Upper lobe of left lung (tissue), 6 donors: ENCODE data around the gene SYTL1. TPM values are rescaled to one million over a fixed set of nuclear protein-coding genes. Genes with fewer than 3 reads are reported as not detected.

Experiments
- ATAC-seq, 2 donors: fragments of 200-7000 bp; cut with Tn5 transposase; one replicate each; pipeline ENCODE4 v1.9.1; 2022; ENCODE audit warnings: mild to moderate bottlenecking in 2 of 2, moderate library complexity in 2 of 2; ENCODE audit not compliant: low FRiP score in 2 of 2
- DNase-seq, 2 donors: peaks; one replicate each; pipeline ENCODE4 v3.0.0-alpha.2; 2019 to 2020
- H3K27ac ChIP-seq, 4 donors: fragments of 200-600 bp; sonication (generic); one replicate each; pipeline ENCODE4 v1.5.1; 2016 to 2019
- H3K27me3 ChIP-seq, 4 donors: fragments of 200-600 bp; sonication (generic); one replicate each; pipeline ENCODE4 v1.5.1; 2017 to 2019
- H3K36me3 ChIP-seq, 4 donors: fragments of 200-600 bp; sonication (generic); one replicate each; pipeline ENCODE4 v1.5.1; 2016 to 2019
- H3K4me1 ChIP-seq, 4 donors: fragments of 200-600 bp; sonication (generic); one replicate each; pipeline ENCODE4 v1.5.1; 2018 to 2019
- H3K4me3 ChIP-seq, 4 donors: fragments of 200-600 bp; sonication (generic); one replicate each; pipeline ENCODE4 v1.5.1; 2017 to 2019; ENCODE audit warnings: mild to moderate bottlenecking in 2 of 4, moderate library complexity in 1 of 4
- H3K9me3 ChIP-seq, 4 donors: fragments of 200-600 bp; sonication (generic); one replicate each; pipeline ENCODE4 v1.5.1; 2018 to 2019
- EP300 ChIP-seq, 4 donors: sonication (generic); formaldehyde crosslinking; IDR thresholded peaks; one replicate each; pipeline ENCODE4 v1.5.1; 2017; ENCODE audit warnings: antibody characterized with exemption in 4 of 4, control low read depth in 2 of 4
- POLR2A ChIP-seq, 4 donors: fragments of 450-650 bp; IDR thresholded peaks; one replicate each; pipeline ENCODE4 v1.5.1; 2016 to 2017; ENCODE audit warnings: antibody characterized with exemption in 4 of 4, mild to moderate bottlenecking in 2 of 4
- POLR2AphosphoS5 ChIP-seq, 2 donors: sonication (generic); formaldehyde crosslinking; IDR thresholded peaks; one replicate each; pipeline ENCODE4 v1.5.1; 2017; ENCODE audit warnings: antibody characterized with exemption in 2 of 2
- WGBS, 2 donors: methylation state at CpG; one replicate each; pipeline ENCODE4 v1.1.5; 2017 to 2018; 5-methylcytosine and 5-hydroxymethylcytosine counted together
- total RNA-seq, 6 donors: library from RNA; depleted of rRNA in 4 of 6; stranded (reverse); fragments of >200 nt in 4 of 6; gene quantifications; one replicate each; pipeline versions ENCODE4 v1.1.0 to v1.2.1, GENCODE V29; 2016 to 2021
- TF ChIP-seq, protein P1 (sequence below), 6 experiments: fragments of 450-650 bp in 4 of 6; fragments of 200-600 bp in 2 of 6; sonication (generic) in 2 of 6; IDR thresholded peaks; one replicate each; pipeline ENCODE4 v1.5.1; 2016 to 2019; ENCODE audit warnings: antibody characterized with exemption in 6 of 6
- donor health status: DM: no; HTN: no; CAD: no; lungs with moderate emphysema.
- donor health status: DM: no; HTN: yes; CAD: no; lungs with severe emphysema.

SYTL1 gene
- total RNA-seq, 6 donors from 2014 or later: 28.7 to 74.4 (median 44.1) TPM

GRCh38 chr1:27301582-27302199 is 40.1 kb upstream of the SYTL1 start:
- Histone ChIP-seq H3K27ac (no peak overlapping the region), H3K4me1 (peaks cover 22 to 30% (median 27%) of the 10 kb centered on the region in 4 donors), H3K4me3 (no peak overlapping the region), H3K36me3 (peaks cover 18 to 88% (median 64%) of the 10 kb centered on the region in 4 donors), H3K27me3 (no peaks in the 10 kb centered on the region), H3K9me3 (no peaks in the 10 kb centered on the region)
- ATAC-seq: no peak
- DNase-seq: no peak
- WGBS, 2 donors: 83 to 90% methylated on average over 8 to 10 of the region's 10 CpGs
- TF ChIP-seq POLR2AphosphoS5 (IDR thresholded peaks at IDR 0.05): no peak
- TF ChIP-seq, protein P1, sequence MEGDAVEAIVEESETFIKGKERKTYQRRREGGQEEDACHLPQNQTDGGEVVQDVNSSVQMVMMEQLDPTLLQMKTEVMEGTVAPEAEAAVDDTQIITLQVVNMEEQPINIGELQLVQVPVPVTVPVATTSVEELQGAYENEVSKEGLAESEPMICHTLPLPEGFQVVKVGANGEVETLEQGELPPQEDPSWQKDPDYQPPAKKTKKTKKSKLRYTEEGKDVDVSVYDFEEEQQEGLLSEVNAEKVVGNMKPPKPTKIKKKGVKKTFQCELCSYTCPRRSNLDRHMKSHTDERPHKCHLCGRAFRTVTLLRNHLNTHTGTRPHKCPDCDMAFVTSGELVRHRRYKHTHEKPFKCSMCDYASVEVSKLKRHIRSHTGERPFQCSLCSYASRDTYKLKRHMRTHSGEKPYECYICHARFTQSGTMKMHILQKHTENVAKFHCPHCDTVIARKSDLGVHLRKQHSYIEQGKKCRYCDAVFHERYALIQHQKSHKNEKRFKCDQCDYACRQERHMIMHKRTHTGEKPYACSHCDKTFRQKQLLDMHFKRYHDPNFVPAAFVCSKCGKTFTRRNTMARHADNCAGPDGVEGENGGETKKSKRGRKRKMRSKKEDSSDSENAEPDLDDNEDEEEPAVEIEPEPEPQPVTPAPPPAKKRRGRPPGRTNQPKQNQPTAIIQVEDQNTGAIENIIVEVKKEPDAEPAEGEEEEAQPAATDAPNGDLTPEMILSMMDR (IDR thresholded peaks at IDR 0.05): no peak
- no peak for TF ChIP-seq POLR2A (IDR thresholded peaks at IDR 0.05)
- no peak for TF ChIP-seq EP300 (IDR thresholded peaks at IDR 0.05)

- Histone ChIP-seq H3K9me3 (no peaks in the 10 kb centered on the region), H3K4me1 (peaks cover 22 to 27% (median 27%) of the 10 kb centered on the region in 4 donors), H3K4me3 (no peak overlapping the region), H3K27me3 (no peaks in the 10 kb centered on the region), H3K27ac (no peak overlapping the region), H3K36me3 (peaks cover 14 to 79% (median 59%) of the 10 kb centered on the region in 4 donors)
- WGBS, 2 donors: 91 to 100% methylated on average over 2 of the region's 2 CpGs
- no peak for ATAC-seq
- no peak for TF ChIP-seq EP300 (IDR thresholded peaks at IDR 0.05)
- no peak for TF ChIP-seq POLR2A (IDR thresholded peaks at IDR 0.05)
- TF ChIP-seq POLR2AphosphoS5 (IDR thresholded peaks at IDR 0.05): no peak
- TF ChIP-seq, protein P1 (IDR thresholded peaks at IDR 0.05): no peak
- DNase-seq: no peak
These were observed 39.2 kb upstream of the SYTL1 start for GRCh38 chr1:27302612-27303011.

- TF ChIP-seq EP300 (IDR thresholded peaks at IDR 0.05): no peak
- Histone ChIP-seq H3K27ac (no peak overlapping the region), H3K36me3 (peaks cover 9 to 70% (median 51%) of the 10 kb centered on the region in 4 donors), H3K9me3 (no peaks in the 10 kb centered on the region), H3K27me3 (no peaks in the 10 kb centered on the region), H3K4me3 (no peak overlapping the region), H3K4me1 (peaks cover 22 to 27% (median 27%) of the 10 kb centered on the region in 4 donors)
- no peak for DNase-seq
- WGBS, 2 donors: 92 to 93% methylated on average over 15 of the region's 15 CpGs
- no peak for ATAC-seq
These were observed 38.3 kb upstream of the SYTL1 start for GRCh38 chr1:27303509-27303908.

- TF ChIP-seq EP300 (IDR thresholded peaks at IDR 0.05) (no peak), POLR2A (IDR thresholded peaks at IDR 0.05) (no peak), POLR2AphosphoS5 (IDR thresholded peaks at IDR 0.05) (no peak)
- TF ChIP-seq, protein P1 (IDR thresholded peaks at IDR 0.05): no peak
- WGBS, 2 donors: 86 to 92% methylated on average over 5 to 11 of the region's 11 CpGs
- peaks cover 5 to 61% (median 44%) of the 10 kb centered on the region in 4 donors for H3K36me3 ChIP-seq
- no peaks in the 10 kb centered on the region for H3K9me3 ChIP-seq
- ATAC-seq (peak in 1 of 2 donors; percentile 4), DNase-seq (no peak)
- no peaks in the 10 kb centered on the region for H3K27me3 ChIP-seq
- no peak overlapping the region for H3K27ac ChIP-seq
- H3K4me3 ChIP-seq: no peak overlapping the region
- peaks cover 1 to 4% (median 2%) of the 10 kb centered on the region in 4 donors for H3K4me1 ChIP-seq
These were observed 35.8 kb upstream of the SYTL1 start for GRCh38 chr1:27306071-27306470.

DNA sequence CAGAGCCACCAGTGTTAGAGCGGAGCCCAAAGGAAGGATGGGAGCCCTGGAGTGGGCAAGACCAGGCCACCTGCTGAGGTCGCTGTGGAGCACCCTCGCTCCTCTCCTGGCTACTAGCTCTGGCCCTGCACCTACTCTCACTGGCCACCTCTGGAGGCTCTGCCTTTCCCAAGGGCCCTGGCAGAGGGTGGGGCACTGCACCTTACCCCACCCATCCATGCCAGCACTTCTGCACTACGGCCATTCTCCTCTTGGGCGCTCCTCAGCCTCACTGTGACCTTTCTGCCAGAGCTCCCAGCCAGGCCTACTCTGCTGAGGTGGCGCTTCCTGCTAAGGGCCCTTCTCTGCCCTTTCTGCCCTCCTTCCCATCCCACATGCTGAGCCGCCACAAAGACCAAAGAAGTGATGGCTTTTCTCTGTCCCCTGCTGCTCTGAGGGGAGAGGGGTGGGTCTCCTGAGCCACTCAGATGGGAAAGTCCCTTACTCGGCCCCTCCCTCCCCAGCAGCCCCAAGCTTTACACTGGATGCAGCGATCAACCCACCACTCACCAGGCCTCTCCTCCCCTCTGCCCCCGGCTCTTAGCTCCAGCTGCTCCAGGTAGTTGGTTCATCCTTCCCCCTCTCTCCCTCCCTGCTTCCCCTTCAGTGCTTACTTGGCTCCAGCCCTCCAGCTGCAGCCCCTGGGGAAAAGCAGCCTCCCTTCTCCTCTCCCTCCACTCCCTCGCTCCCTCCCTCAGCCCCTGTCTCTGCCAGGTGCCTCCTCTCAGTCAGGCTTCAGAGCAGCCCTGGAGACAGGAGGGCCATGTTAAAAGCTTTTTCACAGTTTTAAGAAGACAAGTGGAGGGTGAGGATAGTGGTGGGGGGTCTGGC is 34.7 kb upstream of the SYTL1 start:
- H3K36me3 ChIP-seq: peaks cover 5 to 53% (median 35%) of the 10 kb centered on the region in 4 donors
- no peak overlapping the region for H3K4me3 ChIP-seq
- H3K9me3 ChIP-seq: no peaks in the 10 kb centered on the region
- ATAC-seq: peak in 1 of 2 donors; percentile 38
- DNase-seq: no peak
- no peaks in the 10 kb centered on the region for H3K27me3 ChIP-seq
- H3K27ac ChIP-seq: no peak overlapping the region
- no peaks in the 10 kb centered on the region for H3K4me1 ChIP-seq
- 83 to 92% methylated on average over 7 to 11 of the region's 11 CpGs for WGBS, 2 donors
- no peak for TF ChIP-seq EP300 (IDR thresholded peaks at IDR 0.05)
- no peak for TF ChIP-seq POLR2A (IDR thresholded peaks at IDR 0.05)
- TF ChIP-seq, protein P1 (IDR thresholded peaks at IDR 0.05): no peak
- TF ChIP-seq POLR2AphosphoS5 (IDR thresholded peaks at IDR 0.05): no peak
